Transverse colon (tissue), 4 donors: ENCODE data around the gene DHX40. TPM values are rescaled to one million over a fixed set of nuclear protein-coding genes. Genes with fewer than 3 reads are reported as not detected.

Experiments
- DNase-seq: peaks from one replicate; pipeline ENCODE4 v3.0.0-alpha.2; 2019
- H3K27ac ChIP-seq, 4 donors: fragments of 200-600 bp; sonication (generic); 2 replicates each; pipeline ENCODE4 v1.5.1; 2016 to 2018; ENCODE audit warnings: inconsistent platforms in 4 of 4
- H3K27me3 ChIP-seq: fragments of 200-600 bp; sonication (generic); 2 replicates; pipeline ENCODE4 v1.5.1; 2017; ENCODE audit warnings: inconsistent platforms
- H3K36me3 ChIP-seq, 4 donors: fragments of 200-600 bp; sonication (generic); 2 replicates each; pipeline ENCODE4 v1.5.1; 2017 to 2019; ENCODE audit warnings: inconsistent platforms in 4 of 4
- H3K4me1 ChIP-seq, 4 donors: fragments of 200-600 bp; sonication (generic); 2 replicates each; pipeline ENCODE4 v1.5.1; 2017 to 2020; ENCODE audit warnings: inconsistent platforms in 4 of 4
- H3K4me3 ChIP-seq, 4 donors: fragments of 200-600 bp; sonication (generic); 1 replicate in 1 of 4; 2 replicates in 3 of 4; pipeline versions ENCODE4 v1.5.1 to v1.6.1; 2017 to 2019; ENCODE audit warnings: inconsistent platforms in 4 of 4
- H3K9me3 ChIP-seq, 2 donors: fragments of 200-600 bp; sonication (generic); 2 replicates each; pipeline ENCODE4 v1.5.1; 2017 to 2019; ENCODE audit warnings: inconsistent platforms in 2 of 2
- EP300 ChIP-seq: sonication (generic); formaldehyde crosslinking; IDR thresholded peaks from one replicate; pipeline ENCODE4 v1.6.1; 2017; ENCODE audit warnings: antibody characterized with exemption, low read depth
- POLR2A ChIP-seq: fragments of 450-650 bp; IDR thresholded peaks from one replicate; pipeline ENCODE4 v1.6.1; 2016; ENCODE audit warnings: antibody characterized with exemption, mild to moderate bottlenecking, moderate library complexity
- POLR2AphosphoS5 ChIP-seq, 3 donors: sonication (generic); formaldehyde crosslinking; IDR thresholded peaks; one replicate each; pipeline ENCODE4 v1.6.1; 2016; ENCODE audit warnings: antibody characterized with exemption in 3 of 3
- WGBS, 2 donors: methylation state at CpG; one replicate each; pipeline ENCODE4 v1.1.5; 2018; ENCODE audit warnings: low coverage in 1 of 2; 5-methylcytosine and 5-hydroxymethylcytosine counted together
- in situ Hi-C, 4 donors: fragments of 200-750 bp; cut with MboI; loops; one replicate each; pipeline versions ENCODE4 v1.15.0 to v1.15.1; 2017; ENCODE audit warnings: low sequenced_read_pairs in 3 of 4, low pct_ligation_motif_present in 1 of 4, low pct_unique_long_range_greater_than_20kb in 1 of 4
- intact Hi-C: fragments of 100-400 bp; cut with DNase I; formaldehyde crosslinking; loops from one replicate; pipeline ENCODE4 v1.15.1; 2023; ENCODE audit warnings: low total_unique reads
- total RNA-seq, 4 donors: library from RNA; depleted of rRNA; stranded (reverse); fragments of >200 nt; gene quantifications; one replicate each; pipeline ENCODE4 v1.1.0, GENCODE V29; 2016
- TF ChIP-seq, protein P1 (sequence below), 5 experiments: fragments of 200-600 bp in 3 of 5; fragments of 450-650 bp in 2 of 5; sonication (generic) in 3 of 5; IDR thresholded peaks; 1 replicate in 2 of 5; 2 replicates in 3 of 5; pipeline ENCODE4 v1.5.1; 2016 to 2017; ENCODE audit warnings: antibody characterized with exemption in 5 of 5, inconsistent platforms in 3 of 5, mild to moderate bottlenecking in 2 of 5, moderate library complexity in 1 of 5

Gene DHX40, protein sequence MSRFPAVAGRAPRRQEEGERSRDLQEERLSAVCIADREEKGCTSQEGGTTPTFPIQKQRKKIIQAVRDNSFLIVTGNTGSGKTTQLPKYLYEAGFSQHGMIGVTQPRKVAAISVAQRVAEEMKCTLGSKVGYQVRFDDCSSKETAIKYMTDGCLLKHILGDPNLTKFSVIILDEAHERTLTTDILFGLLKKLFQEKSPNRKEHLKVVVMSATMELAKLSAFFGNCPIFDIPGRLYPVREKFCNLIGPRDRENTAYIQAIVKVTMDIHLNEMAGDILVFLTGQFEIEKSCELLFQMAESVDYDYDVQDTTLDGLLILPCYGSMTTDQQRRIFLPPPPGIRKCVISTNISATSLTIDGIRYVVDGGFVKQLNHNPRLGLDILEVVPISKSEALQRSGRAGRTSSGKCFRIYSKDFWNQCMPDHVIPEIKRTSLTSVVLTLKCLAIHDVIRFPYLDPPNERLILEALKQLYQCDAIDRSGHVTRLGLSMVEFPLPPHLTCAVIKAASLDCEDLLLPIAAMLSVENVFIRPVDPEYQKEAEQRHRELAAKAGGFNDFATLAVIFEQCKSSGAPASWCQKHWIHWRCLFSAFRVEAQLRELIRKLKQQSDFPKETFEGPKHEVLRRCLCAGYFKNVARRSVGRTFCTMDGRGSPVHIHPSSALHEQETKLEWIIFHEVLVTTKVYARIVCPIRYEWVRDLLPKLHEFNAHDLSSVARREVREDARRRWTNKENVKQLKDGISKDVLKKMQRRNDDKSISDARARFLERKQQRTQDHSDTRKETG
- total RNA-seq, result 10 to 100 TPM in 2 of 4 donors, 1 to 10 TPM in 2; 6.0 to 30.2 (median 15.2) TPM

- Histone ChIP-seq H3K27ac (peak within 1 kb of the TSS; percentile 73 to 87 (median 82)), H3K4me1 (peaks cover 3 to 11% (median 10%) of the 10 kb centered on the region in 4 donors), H3K36me3 (no peaks in the 10 kb centered on the region), H3K27me3 (no peaks in the 10 kb centered on the region), H3K9me3 (no peaks in the 10 kb centered on the region), H3K4me3 (peak within 1 kb of the TSS; percentile 47 to 73 (median 66))
- in situ Hi-C loops, result loop anchor here in 3 of 4 donors (25.0 kb wide), 1 partner anchor 253 kb away; no protein-coding TSS in a partner anchor
- TF ChIP-seq POLR2A, result peak; percentile 70
- TF ChIP-seq EP300, result no peak
- TF ChIP-seq, protein P1, sequence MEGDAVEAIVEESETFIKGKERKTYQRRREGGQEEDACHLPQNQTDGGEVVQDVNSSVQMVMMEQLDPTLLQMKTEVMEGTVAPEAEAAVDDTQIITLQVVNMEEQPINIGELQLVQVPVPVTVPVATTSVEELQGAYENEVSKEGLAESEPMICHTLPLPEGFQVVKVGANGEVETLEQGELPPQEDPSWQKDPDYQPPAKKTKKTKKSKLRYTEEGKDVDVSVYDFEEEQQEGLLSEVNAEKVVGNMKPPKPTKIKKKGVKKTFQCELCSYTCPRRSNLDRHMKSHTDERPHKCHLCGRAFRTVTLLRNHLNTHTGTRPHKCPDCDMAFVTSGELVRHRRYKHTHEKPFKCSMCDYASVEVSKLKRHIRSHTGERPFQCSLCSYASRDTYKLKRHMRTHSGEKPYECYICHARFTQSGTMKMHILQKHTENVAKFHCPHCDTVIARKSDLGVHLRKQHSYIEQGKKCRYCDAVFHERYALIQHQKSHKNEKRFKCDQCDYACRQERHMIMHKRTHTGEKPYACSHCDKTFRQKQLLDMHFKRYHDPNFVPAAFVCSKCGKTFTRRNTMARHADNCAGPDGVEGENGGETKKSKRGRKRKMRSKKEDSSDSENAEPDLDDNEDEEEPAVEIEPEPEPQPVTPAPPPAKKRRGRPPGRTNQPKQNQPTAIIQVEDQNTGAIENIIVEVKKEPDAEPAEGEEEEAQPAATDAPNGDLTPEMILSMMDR (IDR thresholded peaks at IDR 0.05), result no peak
- TF ChIP-seq POLR2AphosphoS5 (IDR thresholded peaks at IDR 0.05), result peak; percentile 79 to 88 (median 84)
- intact Hi-C loops, result no loop called here
- peak; percentile 95 for DNase-seq
- 27% methylated on average over 36 of the region's 62 CpGs; no CpG with 5 or more reads in 1 of the 2 donors for WGBS, 2 donors
Observed at GRCh38 chr17:59565171-59565958, at the start of gene DHX40. DHX40 (plus strand) TSS chr17:59565610; CDS start chr17:59565672, 62 bp downstream.

- Histone ChIP-seq H3K4me1 (peaks cover 2 to 26% (median 11%) of the 10 kb centered on the region in 4 donors), H3K4me3 (no peak overlapping the region), H3K27ac (no peak overlapping the region), H3K27me3 (no peaks in the 10 kb centered on the region), H3K9me3 (no peaks in the 10 kb centered on the region), H3K36me3 (no peaks in the 10 kb centered on the region)
- intact Hi-C loops, result no loop called here
- no peak for DNase-seq
- WGBS, 2 donors, result 80 to 83% methylated on average over 1 to 2 of the region's 2 CpGs
- TF ChIP-seq POLR2AphosphoS5 (IDR thresholded peaks at IDR 0.05) (no peak), POLR2A (no peak), EP300 (no peak)
- TF ChIP-seq, protein P1 (IDR thresholded peaks at IDR 0.05), result no peak
- in situ Hi-C loops, result no loop called here
Observed at GRCh38 chr17:59516451-59516850, 49.0 kb upstream of the DHX40 start.

GRCh38 chr17:59519132-59519531, 46.3 kb upstream of the DHX40 start:
- peaks cover 2 to 22% (median 8%) of the 10 kb centered on the region in 4 donors for H3K4me1 ChIP-seq
- 88 to 91% methylated on average over 2 of the region's 2 CpGs for WGBS, 2 donors
- no peak for DNase-seq
- H3K9me3 ChIP-seq, result no peaks in the 10 kb centered on the region
- H3K36me3 ChIP-seq, result no peaks in the 10 kb centered on the region
- H3K27ac ChIP-seq, result no peak overlapping the region
- intact Hi-C loops, result no loop called here
- TF ChIP-seq, protein P1 (IDR thresholded peaks at IDR 0.05), result no peak
- TF ChIP-seq EP300 (no peak), POLR2AphosphoS5 (IDR thresholded peaks at IDR 0.05) (no peak), POLR2A (no peak)
- no peak overlapping the region for H3K4me3 ChIP-seq
- in situ Hi-C loops, result no loop called here
- H3K27me3 ChIP-seq, result no peaks in the 10 kb centered on the region
